IPS-NIHi11 (cell line): ENCODE data around the gene CEACAM7.
"Not testable (repeated sequence)": the region's sequence is repeated elsewhere in the genome, so short reads cannot be mapped to it uniquely, and the experiment has no call there.

ENCODE experiments used
- DNase-seq: peaks from one replicate; pipeline ENCODE4 v3.0.0; 2012; ENCODE audit warnings: mixed read lengths, low spot score

CEACAM7 gene

DNA sequence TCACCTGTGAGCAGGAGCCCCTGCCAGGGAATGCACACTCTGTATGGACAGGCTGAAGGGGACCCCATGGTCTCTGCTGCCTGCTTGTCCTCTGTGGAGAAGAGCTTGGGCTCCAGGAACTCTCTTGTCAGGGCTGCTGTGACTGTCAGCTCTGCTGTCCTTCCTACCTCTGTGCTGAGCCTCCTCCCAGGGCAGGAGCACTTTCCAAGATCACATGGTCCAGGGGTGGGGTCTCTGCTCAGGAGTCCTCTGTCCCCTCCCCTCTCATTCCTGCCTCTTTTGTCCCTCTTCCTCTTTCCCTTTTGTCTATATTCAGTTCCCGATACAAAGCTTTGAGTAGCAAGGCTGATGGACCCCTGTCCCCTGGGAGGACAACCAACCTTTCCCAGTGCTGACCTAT lies at the start of gene CEACAM7:
CEACAM7 (minus strand) TSS at position 173 of the 400 bp plus-strand sequence; CDS start at position 68, 105 bp downstream.
- DNase-seq, result no peak

DNA sequence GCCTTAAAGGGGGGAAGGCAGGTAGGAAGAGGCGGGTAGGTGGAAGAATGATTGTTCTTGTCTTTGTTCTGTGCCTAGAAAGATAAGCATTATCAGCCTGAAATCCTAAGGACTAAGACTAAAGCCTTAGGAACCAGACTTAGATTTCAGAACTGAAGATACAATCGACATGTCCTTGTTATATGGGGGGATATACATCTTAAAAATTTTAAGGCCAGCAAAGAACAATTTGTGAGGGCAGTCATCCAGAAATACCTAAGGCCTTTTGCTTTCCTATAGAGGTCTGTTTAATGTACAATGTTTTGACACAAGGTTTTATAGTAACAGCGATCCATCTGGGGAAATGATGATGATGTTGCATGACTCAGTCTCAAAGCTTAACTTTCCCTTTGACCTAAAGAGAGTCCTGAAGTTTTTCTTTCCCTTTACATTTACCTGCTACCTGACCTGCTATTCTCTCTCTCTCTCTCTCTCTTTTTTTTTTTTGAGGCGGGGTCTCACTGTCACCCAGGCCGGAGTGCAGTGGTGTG lies 47.1 kb upstream of the CEACAM7 start:
- DNase-seq, result no peak

GRCh38 chr19:41734585-41734984 lies 46.5 kb upstream of the CEACAM7 start:
- no peak for DNase-seq

GRCh38 chr19:41734156-41734555 lies 46.1 kb upstream of the CEACAM7 start:
- DNase-seq, result no peak

DNA sequence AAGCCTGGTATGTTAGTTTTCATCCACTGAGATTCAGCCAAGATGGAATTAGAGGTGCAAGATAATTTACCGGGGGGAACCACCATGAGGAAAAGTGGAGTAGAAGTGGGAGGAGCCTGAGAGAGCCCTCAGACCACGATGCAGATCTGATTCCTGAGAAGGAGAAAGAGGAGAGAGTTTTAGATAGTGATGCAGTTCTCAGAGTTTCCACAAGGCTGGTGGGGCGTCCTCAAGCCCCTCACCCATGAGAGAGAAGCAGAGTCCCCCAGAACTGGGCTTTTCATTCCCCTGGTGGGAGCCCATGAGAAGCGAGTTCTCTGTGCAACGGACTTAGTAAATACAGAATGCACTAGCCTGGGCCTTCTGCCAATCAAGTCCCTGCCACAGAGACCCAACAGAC lies 38.4 kb upstream of the CEACAM7 start:
- DNase-seq, result no peak

DNA sequence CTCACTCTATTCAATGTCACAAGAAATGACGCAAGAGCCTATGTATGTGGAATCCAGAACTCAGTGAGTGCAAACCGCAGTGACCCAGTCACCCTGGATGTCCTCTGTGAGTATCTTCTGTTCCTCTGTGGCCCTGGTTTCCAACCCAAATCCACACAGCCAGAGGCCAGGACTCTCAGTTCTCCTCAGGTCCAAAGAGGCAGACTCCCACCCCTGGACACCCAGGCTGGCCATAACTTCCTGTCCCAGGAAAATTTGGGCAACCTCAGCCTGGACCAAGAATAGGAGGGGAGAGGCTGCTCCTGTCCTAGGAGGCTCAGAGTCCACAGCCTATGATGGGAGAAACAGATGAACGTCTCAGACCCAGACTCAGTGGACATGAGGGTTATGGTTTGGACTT lies 32.0 kb upstream of the CEACAM7 start:
- DNase-seq, result no peak

DNA sequence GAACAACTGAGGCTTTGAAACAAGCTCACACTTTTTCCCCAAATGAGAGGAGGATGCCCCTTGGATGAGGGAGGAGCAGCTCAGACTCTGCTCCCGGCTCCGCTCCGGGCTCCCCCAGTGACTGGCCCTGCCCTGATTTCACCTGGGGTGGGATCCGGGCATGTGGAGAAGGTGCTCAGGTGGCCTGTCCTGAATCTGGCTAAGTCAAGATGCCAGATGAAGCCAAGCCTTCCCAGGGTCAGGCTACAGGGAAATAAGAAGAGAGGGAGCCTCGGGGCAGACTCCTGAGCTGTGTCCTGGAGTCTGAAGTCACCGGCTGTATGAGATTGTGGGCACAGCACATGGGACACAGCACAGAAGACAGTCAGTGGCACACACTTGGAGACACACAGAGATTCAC lies 30.7 kb upstream of the CEACAM7 start:
- no peak for DNase-seq

- no peak for DNase-seq
Observed at GRCh38 chr19:41714598-41714997, 26.5 kb upstream of the CEACAM7 start.

DNA sequence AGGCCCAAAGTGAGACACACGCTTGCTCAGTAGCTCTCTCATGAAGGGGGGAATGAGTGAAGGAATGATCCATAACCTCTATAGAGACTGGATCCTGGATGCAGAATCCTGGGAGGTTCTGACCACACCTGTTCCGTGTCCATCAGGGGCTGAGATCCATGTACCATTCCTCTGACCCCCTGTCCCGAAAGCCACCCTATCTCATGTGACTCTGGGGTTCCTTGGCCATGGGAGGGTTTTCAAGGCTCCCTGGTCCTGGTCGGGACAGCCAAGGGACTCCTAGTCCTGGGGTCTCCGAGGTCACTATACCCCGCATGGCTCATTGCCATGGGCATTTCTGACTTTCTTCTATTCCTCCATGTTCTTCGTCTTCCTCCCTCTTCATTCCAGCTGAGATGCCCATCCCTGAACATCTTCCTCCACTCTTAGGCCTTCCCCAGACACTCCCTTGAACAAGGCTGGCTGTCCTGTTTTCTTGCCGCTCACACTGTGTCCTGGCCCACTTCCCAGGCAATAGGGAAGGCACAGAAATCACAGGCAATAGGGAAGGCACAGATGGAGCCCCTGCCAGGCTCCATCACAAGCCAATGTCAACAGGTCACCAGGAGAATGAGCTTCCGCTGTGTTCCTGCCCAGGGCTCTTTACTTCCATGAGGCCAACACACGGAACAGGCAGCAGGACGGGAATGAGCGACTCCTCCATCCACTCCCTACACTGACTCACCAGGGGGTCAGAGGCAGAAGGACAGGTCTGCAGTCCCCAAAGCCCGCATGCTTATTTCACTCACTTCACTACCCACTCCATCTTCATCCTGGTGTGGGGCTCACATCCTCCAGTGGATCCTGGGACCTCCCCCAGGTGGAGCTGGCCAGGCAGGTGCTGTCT lies 23.5 kb upstream of the CEACAM7 start:
- no peak for DNase-seq

DNA sequence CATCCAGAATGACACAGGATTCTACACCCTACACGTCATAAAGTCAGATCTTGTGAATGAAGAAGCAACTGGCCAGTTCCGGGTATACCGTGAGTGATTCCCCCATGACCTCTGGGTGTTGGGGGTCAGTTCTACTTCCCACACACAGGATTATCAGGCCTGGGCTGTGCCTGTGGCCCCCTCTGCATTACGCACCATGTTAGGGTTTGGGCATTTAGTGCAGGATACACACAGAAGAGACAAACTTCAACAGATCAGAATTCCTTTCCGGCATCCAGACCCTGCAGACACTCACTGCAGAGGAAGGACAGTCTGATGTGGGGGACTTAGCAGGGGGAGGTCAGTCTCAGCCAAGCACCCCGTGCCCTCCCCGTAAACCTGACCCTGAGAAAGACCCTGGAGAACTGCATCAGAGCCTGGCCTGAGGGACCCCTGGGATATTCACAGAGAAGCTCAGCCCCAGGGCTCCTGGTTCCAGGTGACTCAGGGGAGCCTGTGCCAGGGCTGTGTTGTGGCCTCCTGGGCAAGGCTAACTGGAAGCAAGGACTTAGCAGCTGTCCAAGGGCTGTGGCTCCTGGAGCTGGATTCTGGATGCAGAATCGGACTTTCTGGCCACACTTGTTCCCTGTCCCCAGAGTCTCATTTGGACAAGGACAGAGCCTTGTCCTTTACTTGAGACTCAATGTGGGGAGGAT lies 22.0 kb upstream of the CEACAM7 start:
- no peak for DNase-seq

DNA sequence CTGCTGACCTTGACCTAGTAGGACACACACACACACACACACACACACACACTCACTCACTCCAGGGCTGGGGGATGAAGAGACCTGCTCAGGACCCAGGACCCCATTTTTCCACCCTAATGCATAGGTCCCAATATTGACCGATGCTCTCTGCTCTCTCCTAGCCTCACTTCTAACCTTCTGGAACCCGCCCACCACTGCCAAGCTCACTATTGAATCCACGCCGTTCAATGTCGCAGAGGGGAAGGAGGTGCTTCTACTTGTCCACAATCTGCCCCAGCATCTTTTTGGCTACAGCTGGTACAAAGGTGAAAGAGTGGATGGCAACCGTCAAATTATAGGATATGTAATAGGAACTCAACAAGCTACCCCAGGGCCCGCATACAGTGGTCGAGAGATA lies 21.4 kb upstream of the CEACAM7 start:
- DNase-seq, result not testable (repeated sequence)

- DNase-seq, result no peak
Observed at GRCh38 chr19:41708481-41708880, 20.4 kb upstream of the CEACAM7 start, which contains the start of gene CEACAM5. TSS of gene CEACAM5 (plus strand) at chr19:41708626. CDS start at chr19:41708732, 106 bp downstream.

- DNase-seq, result no peak
Observed at GRCh38 chr19:41707871-41708371, 19.9 kb upstream of the CEACAM7 start.

- DNase-seq, result no peak
Observed at GRCh38 chr19:41707502-41707812, 19.4 kb upstream of the CEACAM7 start.

DNA sequence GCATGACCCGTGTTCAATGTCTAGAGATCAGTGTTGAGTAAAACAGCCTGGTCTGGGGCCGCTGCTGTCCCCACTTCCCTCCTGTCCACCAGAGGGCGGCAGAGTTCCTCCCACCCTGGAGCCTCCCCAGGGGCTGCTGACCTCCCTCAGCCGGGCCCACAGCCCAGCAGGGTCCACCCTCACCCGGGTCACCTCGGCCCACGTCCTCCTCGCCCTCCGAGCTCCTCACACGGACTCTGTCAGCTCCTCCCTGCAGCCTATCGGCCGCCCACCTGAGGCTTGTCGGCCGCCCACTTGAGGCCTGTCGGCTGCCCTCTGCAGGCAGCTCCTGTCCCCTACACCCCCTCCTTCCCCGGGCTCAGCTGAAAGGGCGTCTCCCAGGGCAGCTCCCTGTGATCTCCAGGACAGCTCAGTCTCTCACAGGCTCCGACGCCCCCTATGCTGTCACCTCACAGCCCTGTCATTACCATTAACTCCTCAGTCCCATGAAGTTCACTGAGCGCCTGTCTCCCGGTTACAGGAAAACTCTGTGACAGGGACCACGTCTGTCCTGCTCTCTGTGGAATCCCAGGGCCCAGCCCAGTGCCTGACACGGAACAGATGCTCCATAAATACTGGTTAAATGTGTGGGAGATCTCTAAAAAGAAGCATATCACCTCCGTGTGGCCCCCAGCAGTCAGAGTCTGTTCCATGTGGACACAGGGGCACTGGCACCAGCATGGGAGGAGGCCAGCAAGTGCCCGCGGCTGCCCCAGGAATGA lies 18.9 kb upstream of the CEACAM7 start:
- peak; percentile 74 for DNase-seq

- DNase-seq, result peak; percentile 47
Observed at GRCh38 chr19:41705393-41706174, 17.5 kb upstream of the CEACAM7 start.

DNA sequence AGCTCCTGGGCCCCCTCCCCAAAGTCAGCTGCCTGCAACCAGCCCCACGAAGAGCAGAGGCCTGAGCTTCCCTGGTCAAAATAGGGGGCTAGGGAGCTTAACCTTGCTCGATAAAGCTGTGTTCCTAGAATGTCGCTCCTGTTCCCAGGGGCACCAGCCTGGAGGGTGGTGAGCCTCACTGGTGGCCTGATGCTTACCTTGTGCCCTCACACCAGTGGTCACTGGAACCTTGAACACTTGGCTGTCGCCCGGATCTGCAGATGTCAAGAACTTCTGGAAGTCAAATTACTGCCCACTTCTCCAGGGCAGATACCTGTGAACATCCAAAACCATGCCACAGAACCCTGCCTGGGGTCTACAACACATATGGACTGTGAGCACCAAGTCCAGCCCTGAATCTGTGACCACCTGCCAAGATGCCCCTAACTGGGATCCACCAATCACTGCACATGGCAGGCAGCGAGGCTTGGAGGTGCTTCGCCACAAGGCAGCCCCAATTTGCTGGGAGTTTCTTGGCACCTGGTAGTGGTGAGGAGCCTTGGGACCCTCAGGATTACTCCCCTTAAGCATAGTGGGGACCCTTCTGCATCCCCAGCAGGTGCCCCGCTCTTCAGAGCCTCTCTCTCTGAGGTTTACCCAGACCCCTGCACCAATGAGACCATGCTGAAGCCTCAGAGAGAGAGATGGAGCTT lies 15.7 kb upstream of the CEACAM7 start:
- DNase-seq, result no peak

- DNase-seq, result no peak
Observed at GRCh38 chr19:41702171-41702651, 14.1 kb upstream of the CEACAM7 start.

- DNase-seq, result no peak
Observed at GRCh38 chr19:41701401-41702075, 13.5 kb upstream of the CEACAM7 start.
